Left renal cortex interstitium (tissue), 4 donors: ENCODE results near the gene PHYHD1. TPM values are rescaled to one million over a fixed set of nuclear protein-coding genes. Genes with fewer than 3 reads are reported as not detected.

Source experiments
- DNase-seq, 4 donors: peaks; one replicate each; pipeline ENCODE4 v3.0.0-alpha.2; 2013; ENCODE audit warnings: low read depth in 4 of 4, low spot score in 2 of 4, missing footprints in 1 of 4
- polyA plus RNA-seq, 4 donors: library from polyadenylated mRNA; unstranded; fragments of 120-200 nt; gene quantifications; one replicate each; pipeline ENCODE4 v1.2.1, GENCODE V29; 2013; ENCODE audit not compliant: insufficient read length in 4 of 4

The PHYHD1 gene
- polyA plus RNA-seq, 4 donors = 55.6 to 69.5 (median 62.4) TPM

DNA sequence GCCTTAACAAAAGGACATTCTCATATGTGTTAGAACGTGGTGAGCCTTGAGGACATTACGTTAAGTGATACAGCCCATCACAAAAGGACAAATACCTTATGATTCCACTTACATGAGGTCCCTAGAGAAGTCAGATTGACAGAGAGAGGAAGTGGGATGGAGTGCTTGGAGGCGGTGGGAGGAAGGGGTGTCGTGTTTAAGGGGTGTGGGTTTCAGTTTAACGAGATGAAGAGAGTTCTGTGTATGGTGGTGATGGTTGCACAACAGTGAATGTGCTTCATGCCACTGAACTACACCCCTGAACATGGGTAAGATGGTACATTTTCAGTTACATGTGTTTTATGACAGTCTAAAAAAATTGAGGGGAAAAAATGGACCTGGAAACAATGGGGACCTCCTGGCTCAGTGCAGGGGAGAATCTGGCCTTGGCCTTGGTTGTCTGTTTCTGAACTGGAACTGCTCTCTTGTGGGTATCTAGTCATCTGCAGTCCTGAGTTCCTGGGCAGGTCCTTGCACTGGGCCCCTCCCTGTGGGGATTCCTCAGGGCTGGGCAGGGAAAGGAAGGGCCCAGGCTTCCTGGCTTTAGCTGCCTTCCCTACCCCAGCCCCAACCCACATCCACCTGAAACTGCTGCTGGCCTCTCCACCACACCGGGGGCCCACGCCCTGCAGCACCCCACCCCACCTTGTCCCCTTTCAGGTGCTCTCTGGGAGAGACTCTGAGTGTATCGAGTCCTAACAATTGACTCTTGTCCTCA, 21.0 kb upstream of the PHYHD1 start:
- DNase-seq = no peak

DNA sequence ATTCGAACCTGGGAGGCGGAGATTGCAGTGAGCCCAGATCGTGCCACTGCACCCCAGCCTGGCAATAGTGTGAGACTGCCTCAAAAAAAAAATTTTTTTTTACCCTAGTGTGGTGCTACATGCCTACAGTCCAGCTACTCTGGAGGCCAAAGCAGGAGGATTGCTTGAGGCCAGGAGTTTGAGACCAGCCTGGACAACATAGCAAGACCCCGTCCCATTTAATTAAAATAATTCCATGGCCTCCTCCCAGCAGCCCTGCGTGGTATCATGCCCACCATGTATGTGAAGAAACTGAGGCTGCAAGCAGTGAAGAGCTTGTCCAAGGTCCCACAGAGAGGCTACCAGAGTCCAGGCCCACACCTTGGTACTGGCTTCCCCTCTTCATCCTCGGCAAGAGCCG, 19.4 kb upstream of the PHYHD1 start:
- DNase-seq = no peak

DNA sequence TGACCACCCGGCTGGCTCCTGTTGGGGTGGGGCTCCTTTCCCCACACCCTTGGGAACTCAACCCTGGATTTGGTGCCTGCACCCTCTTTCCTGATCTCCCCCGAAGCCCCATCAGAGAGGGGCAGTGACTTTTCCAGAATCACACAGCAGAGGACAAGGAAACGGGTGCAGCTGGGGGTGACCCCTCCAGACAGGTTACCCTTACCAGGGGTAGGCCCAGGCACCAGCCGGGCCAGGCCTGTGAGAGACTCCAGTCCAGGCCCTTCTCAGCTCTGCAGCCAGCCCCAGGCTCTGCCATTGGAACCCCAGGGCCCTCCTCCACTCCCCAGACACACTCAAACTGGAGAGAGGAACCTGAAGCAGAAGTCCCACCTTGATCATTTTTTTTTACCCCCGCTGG, 19.0 kb upstream of the PHYHD1 start:
- no peak for DNase-seq

DNA sequence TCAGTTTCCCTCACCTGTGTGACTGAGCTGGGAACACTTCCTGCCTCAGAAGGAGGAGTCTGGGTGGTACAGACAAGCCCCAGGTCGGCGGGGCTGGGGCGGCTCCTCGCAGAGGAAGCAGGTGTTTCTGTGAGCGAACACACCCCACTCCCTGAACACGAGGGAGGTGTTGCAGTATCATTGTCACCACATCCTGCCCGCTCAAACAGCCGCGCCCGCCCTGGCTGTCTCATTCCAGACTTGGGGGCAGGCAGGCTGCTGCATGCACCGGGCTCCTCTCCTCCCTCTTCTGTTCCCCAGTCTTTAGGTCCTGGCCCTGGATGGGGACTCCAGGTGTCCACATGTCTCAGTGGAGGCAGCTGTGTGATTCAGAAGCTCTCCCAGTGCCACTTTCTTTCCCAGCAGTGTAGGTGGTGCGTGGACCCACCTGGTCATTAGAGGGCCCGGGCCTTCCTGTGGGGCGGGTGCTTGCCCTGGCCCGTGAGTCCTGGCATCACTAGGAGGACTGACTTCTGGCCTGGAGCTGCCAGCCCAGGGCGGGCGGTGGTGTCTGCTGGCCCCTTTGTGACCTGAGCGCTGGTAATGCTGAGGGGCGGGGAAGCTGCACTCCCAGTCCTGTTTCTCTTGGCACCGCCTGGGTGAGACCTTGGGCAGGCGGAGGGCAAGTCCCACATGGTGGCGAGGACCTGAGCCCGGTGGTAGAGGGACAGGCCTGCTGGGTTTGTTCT, 18.3 kb upstream of the PHYHD1 start:
- DNase-seq = no peak

DNA sequence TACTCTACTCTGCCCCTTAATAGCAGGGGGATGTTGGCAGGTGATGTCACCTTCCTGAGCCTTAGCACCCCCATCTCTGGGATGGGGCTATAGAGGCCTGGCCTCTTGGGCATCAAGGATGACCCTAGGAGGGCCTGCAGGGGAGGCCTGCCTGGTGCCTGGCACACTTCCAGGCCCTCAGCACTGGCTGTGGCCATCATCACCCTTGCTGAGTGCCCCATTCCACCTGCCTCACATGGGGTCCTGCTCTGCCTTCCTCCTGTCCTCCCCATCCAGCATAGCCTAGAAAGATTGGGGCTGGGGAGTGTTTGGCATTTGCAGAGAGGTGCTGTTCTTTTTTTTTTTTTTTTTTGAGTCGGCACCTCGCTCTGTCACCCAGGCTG, 17.7 kb upstream of the PHYHD1 start:
- DNase-seq = no peak

DNA sequence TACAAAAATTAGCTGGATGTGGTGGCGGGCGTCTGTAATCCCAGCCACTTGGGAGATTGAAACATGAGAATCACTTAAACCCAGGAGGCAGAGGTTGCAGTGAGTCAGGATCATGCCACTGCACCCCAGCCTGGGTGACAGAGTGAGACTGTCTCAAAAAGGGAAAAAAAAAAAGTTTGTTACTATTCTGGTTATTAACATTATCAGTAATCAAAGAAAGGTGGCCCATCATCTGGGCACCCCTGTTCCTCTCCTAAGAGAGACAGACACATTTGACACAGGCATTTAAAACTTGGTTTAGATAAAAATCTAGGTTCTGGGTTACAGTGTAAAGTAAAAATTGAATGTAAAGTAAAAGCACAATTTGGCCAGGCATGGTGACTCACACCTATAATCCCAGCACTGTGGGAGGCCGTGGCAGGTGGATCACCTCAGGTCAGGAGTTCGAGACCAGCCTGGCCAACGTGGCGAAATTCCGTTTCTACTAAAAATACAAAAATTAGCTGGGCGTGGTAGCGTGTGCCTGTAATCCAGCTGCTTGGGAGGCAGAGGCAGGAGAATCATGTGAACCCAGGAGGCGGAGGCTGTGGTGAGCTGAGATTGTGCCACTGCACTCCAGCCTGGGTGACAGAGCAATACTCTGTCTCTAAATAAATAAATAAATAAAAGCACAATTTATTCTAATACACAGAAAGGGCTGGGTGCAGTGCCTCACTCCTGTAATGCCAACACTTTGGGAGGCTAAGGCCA, 16.7 kb upstream of the PHYHD1 start:
- no peak for DNase-seq

DNA sequence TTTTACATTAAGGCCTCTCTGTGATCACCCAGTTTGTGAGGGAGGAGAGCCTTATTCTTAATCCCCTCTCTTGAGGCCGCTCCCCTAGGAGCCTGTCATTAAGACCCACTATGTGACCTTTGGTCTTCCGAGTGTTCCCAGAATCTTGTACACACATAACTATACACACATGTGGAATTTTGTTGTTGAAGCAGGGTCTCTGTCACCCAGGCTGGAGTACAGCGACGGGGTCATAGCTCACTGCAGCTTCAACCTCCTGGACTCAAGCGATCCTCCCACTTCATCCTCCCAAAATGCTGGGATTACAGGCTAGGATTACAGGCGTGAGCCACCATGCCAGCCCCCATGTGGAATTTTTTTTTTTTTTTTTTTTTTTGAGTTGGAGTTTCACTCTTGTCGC, 14.8 kb upstream of the PHYHD1 start:
- DNase-seq = no peak

DNA sequence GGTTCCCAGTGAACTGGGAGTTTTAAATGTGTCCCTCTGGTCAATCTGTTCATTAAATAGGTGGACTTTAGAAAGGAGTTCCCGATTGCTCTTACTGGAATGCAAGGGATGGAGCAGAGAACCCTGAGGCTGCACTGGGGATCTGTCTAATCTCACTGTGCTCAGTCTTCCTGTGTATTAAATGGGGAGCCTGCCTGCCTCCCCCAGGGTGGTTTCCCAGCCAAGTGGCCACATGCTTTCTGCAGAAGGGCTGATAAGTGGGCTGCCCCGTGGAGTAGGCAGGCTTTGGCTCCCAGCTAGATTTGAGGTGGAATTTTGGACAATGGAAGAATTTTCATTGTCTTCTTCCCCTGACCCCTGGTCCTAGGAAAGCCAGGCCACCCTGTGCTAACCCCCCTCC, 14.0 kb upstream of the PHYHD1 start:
- no peak for DNase-seq

DNA sequence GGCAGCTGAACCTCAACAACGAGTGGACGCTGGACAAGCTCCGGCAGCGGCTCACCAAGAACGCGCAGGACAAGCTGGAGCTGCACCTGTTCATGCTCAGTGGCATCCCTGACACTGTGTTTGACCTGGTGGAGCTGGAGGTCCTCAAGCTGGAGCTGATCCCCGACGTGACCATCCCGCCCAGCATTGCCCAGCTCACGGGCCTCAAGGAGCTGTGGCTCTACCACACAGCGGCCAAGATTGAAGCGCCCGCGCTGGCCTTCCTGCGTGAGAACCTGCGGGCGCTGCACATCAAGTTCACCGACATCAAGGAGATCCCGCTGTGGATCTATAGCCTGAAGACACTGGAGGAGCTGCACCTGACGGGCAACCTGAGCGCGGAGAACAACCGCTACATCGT, 12.4 kb upstream of the PHYHD1 start:
- no peak for DNase-seq

DNA sequence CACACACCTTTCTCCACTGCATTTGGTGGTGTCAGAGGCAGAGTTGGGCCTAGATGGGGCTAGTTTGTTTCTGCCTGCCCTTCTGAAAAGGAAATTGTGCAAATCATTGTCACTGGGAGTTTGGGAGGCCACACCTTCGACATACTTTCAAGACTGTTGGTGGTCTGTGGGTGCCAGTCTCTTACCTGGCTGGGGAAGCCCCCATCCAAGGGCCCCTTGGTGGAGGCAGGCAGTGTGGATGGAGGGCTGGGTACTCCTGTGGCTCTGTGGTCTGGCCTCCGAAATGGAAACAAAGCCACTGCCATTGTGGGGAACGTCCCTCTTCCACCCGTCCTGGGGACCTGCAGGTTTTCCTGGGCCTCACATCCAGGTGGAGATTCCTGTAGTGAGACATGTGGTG, 10.9 kb upstream of the PHYHD1 start:
- no peak for DNase-seq

DNA sequence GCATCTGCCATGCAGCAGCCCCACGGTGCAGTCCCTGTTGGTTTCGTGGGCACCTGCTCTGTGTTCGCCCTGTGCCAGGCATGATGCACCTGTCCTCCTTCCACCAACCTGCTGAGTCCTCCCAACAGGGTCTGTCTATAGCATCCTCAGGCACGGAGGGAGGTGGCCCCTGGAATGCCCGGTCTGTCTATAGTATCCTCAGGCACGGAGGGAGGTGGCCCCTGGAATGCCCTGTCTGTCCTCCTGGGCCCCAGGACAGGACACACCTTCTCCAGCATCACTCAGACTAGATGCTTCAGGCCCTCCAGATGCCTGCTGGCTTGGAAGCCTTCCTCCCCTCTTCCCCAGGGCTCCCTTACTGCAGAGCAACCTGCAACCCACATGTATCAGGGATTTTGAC, 9.9 kb upstream of the PHYHD1 start:
- no peak for DNase-seq

DNA sequence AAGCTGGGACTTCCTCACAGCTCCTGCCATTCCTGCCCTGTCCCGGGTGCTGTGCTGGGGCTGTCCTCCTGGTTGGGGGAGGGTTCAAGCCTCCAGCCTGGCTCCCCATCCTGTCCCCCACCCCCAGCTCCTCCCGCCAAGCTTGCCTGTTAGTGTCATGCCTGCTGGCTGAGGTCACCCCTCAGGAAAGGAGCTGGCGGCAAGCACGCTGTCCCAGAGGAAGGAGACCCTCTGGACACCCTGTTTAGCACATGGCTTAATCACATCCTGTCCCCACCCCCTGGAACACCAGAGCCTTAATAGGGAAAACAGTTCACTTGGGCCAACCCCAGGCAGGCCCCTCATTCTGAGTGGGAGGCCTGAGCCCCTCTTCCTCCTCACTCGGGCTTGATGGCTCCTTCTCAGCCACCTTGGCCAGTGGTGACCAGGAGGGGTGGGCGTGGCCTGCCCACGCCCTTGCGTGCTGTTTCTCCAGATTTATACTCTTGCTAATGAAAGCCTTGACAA, 9.2 kb upstream of the PHYHD1 start:
- DNase-seq = no peak

DNA sequence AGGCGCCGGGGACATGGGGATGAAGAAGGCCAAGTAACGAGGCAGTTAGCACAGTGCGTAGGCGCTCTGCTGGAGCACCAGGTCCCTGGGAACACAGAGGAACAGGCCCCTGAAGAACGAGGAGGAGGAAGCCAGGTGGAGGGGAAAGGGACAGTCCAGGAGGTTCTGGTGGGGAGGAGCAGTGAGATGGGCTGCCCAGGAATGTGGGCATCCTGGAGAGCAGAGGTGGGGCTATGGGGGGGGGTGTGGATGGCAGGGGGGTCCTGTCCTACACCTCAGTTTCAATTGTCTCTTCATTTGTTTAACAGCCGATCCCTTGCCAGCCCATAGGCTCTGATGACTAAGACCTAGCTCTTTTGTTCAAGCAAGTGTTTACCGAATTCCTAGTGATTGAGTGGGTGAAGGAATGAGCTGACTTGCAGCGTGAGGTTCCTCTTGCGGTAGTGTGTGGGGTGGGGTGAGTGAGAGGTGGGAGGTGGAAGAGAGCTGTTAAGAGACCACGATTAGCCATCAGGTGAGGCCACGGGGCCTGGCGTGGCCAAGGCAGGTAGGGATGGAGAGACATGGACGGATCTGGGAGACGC, 8.4 kb upstream of the PHYHD1 start:
- no peak for DNase-seq

DNA sequence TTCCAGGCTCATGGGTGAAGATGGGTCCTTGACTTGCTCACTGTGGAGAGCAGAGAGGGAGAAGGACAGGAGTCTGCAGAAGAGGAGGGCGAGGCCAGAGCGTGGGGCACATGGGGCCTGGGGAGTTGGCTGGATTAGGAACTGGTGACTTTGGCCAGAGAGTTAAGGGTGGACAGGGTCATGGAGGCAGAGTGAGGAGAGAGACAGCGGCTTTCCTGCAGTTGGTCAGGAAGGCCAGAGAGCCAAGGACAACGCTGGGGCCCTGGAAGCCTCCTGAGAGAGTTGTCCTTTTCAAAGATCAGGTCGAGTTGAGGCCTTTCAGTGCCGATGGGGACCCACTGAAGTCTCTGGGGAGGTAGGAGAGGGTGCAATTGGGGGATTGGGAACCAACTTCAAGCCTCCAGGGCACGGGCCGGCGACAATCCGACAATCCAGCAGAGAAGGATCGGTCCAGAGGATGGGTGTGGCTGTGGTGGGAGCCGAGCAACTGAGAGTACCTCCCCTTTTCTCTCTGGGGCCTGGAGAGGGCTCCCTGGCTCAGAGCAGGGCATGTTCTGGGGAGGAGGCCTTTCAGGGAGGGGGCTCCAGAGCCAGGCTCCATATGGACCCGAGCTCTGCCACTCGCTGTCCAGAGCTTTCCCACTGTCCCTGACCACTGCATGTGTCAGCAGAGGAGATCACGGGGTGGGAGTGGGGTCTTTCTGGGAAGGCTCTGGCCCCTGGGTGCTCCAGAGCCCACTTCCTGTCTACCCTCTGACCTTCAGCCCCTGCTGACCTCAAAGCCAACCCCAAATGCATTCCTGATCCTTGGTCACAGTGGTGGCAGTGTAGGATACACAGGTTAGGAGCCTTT, 7.5 kb upstream of the PHYHD1 start:
- DNase-seq = no peak

DNA sequence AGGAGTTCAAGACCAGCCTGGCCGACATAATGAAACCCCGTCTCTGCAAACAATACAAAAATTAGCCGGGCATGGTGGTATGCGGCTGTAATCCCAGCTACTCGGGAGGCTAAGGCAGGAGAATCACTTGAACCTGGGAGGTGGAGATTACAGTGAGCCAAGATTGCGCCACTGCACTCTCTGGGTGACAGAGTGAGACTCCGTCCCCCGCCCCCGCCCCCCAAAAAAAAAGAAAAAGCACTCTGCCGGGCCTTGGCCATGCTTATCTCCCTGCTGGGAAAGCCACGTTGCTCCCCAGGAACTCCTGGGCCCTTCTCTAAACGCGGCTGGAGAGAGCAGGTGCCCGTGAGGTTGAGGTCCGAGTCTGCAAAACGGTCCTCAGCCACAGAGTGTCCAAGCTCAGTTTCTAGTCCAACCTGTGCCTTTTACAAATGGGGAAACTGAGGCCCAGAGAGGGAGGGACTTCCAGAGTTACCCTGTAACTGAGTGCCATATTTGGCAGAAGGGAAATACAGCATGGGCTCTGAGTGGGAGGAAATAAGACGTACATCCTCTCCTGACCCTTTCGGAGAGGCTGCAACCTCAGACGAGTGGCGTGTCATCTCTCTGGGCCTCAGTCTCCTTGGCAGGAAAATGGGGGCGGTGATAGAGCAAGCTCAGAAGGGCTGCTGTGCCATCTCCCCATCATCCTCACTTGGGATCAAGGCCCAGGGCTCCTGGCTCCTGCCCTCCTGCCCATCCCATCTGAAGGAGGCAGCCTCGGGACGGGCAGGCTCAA, 6.6 kb upstream of the PHYHD1 start:
- no peak for DNase-seq

DNA sequence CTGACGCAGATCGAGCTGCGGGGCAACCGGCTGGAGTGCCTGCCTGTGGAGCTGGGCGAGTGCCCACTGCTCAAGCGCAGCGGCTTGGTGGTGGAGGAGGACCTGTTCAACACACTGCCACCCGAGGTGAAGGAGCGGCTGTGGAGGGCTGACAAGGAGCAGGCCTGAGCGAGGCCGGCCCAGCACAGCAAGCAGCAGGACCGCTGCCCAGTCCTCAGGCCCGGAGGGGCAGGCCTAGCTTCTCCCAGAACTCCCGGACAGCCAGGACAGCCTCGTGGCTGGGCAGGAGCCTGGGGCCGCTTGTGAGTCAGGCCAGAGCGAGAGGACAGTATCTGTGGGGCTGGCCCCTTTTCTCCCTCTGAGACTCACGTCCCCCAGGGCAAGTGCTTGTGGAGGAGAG, 4.6 kb upstream of the PHYHD1 start:
- DNase-seq = no peak

DNA sequence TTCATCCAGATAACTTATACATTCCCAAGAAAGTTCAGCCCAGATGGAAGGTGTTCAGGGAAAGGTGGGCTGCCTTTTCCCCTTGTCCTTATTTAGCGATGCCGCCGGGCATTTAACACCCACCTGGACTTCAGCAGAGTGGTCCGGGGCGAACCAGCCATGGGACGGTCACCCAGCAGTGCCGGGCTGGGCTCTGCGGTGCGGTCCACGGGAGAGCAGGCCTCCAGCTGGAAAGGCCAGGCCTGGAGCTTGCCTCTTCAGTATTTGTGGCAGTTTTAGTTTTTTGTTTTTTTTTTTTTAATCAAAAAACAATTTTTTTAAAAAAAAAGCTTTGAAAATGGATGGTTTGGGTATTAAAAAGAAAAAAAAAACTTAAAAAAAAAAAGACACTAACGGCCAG, 4.0 kb upstream of the PHYHD1 start:
- DNase-seq = no peak

DNA sequence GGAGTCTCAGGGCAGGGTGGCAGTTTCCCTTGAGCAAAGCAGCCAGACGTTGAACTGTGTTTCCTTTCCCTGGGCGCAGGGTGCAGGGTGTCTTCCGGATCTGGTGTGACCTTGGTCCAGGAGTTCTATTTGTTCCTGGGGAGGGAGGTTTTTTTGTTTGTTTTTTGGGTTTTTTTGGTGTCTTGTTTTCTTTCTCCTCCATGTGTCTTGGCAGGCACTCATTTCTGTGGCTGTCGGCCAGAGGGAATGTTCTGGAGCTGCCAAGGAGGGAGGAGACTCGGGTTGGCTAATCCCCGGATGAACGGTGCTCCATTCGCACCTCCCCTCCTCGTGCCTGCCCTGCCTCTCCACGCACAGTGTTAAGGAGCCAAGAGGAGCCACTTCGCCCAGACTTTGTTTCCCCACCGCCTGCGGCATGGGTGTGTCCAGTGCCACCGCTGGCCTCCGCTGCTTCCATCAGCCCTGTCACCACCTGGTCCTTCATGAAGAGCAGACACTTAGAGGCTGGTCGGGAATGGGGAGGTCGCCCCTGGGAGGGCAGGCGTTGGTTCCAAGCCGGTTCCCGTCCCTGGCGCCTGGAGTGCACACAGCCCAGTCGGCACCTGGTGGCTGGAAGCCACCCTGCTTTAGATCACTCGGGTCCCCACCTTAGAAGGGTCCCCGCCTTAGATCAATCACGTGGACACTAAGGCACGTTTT, 3.5 kb upstream of the PHYHD1 start:
- DNase-seq = no peak

DNA sequence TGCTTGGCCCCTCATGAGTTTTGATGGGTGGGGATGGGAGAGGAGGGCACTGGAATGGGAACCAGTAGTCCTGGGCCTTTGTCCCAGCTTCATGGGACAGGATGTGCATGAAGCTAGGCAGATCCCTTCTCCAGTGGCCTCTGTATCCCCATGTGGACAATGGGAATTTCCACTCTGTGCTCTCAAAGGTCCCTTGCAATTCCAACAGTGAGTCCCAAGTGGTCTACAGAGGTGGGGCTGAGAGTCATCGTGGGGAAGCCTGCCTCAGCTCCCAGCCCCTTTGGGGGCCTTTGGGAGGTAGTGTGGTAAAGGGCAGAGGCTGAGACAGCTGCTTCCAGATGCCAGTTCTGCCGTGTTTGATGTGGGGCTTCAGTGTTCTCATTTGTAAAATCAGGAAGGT, 1.9 kb upstream of the PHYHD1 start:
- no peak for DNase-seq
